RWPE1 (cell line): Measurements from ENCODE around the gene IL10.
"Not testable (repeated sequence)": the region's sequence is repeated elsewhere in the genome, so short reads cannot be mapped to it uniquely, and the experiment has no call there.

Experiments
- CTCF ChIA-PET: fragments of 350-600 bp; sonication (Branson Sonifier 250); formaldehyde crosslinking; extraction: SDS; loops from one replicate; lab custom pipeline; 2021; lab: Yijun Ruan, JAX
- POLR2A ChIA-PET: fragments of 400-600 bp; formaldehyde crosslinking; extraction: SDS; loops from one replicate; lab custom pipeline; 2020; ENCODE audit warnings: antibody characterized with exemption; ENCODE audit not compliant: low non-redundant PET; lab: Yijun Ruan, JAX
- DNase-seq: peaks from one replicate; pipeline ENCODE4 v3.0.0; 2012; ENCODE audit warnings: low spot score
- H3K27ac ChIP-seq: fragments of 450-650 bp; 2 replicates; pipeline ENCODE4 v1.5.1; 2017
- CTCF ChIP-seq: fragments of 450-650 bp; conservative IDR thresholded peaks from 2 replicates; pipeline ENCODE4 v1.5.1; 2017; ENCODE audit warnings: low read depth, mild to moderate bottlenecking

The IL10 gene

GRCh38 chr1:206782448-206782847 lies 10.2 kb upstream of the IL10 start:
- no peak for TF ChIP-seq CTCF
- no peak for DNase-seq
- no peak overlapping the region for H3K27ac ChIP-seq
- ChIA-PET CTCF (no interaction called here), POLR2A (no interaction called here)

GRCh38 chr1:206779638-206780037 lies 7.3 kb upstream of the IL10 start:
- ChIA-PET POLR2A (no interaction called here), CTCF (interaction anchor here (1.3 to 2.4 kb wide), 2 partner anchors 11 to 133 kb away, joined by 4 to 9 read pairs; no protein-coding TSS in a partner anchor)
- H3K27ac ChIP-seq, result no peak overlapping the region
- no peak for TF ChIP-seq CTCF
- no peak for DNase-seq

GRCh38 chr1:206778911-206779310 lies 6.6 kb upstream of the IL10 start:
- H3K27ac ChIP-seq, DNase-seq, POLR2A ChIA-PET: not testable (repeated sequence)
- CTCF ChIA-PET, result interaction anchor here (0.6 to 2.4 kb wide), 4 partner anchors 8 to 134 kb away, joined by 3 to 9 read pairs (median 4); partner anchors contain the start of gene IL19

- TF ChIP-seq CTCF, result no peak
- POLR2A ChIA-PET, result interaction anchor here (0.6 kb wide), 1 partner anchor 174 kb away, joined by 3 read pairs; no protein-coding TSS in a partner anchor
- H3K27ac ChIP-seq, result no peak overlapping the region
- CTCF ChIA-PET, result interaction anchor here (0.6 to 2.4 kb wide), 2 partner anchors 10 to 627 kb away, joined by 3 to 9 read pairs; no protein-coding TSS in a partner anchor
- no peak for DNase-seq
Measured at GRCh38 chr1:206778031-206778430, 5.7 kb upstream of the IL10 start.

GRCh38 chr1:206776229-206776628 lies 3.9 kb upstream of the IL10 start:
- POLR2A ChIA-PET, result no interaction called here
- DNase-seq, result no peak
- TF ChIP-seq CTCF, result no peak
- CTCF ChIA-PET, result interaction anchor here (0.6 kb wide), 1 partner anchor 65 kb away, joined by 3 read pairs; no protein-coding TSS in a partner anchor
- H3K27ac ChIP-seq, result no peak overlapping the region

GRCh38 chr1:206774093-206774492 lies 1.8 kb upstream of the IL10 start:
- H3K27ac ChIP-seq, result no peak overlapping the region
- no peak for TF ChIP-seq CTCF
- POLR2A ChIA-PET, result no interaction called here
- no peak for DNase-seq
- CTCF ChIA-PET, result no interaction called here

GRCh38 chr1:206771338-206771692 lies 979 bp downstream of the IL10 start:
- DNase-seq, result no peak
- ChIA-PET CTCF (interaction anchor here (0.6 to 1.9 kb wide), 5 partner anchors 8 to 278 kb away, joined by 3 to 8 read pairs (median 3); no protein-coding TSS in a partner anchor), POLR2A (no interaction called here)
- no peak for TF ChIP-seq CTCF
- no peak overlapping the region for H3K27ac ChIP-seq
